Caco-2 (cell line): ENCODE data around the gene ATG10. TPM values are rescaled to one million over a fixed set of nuclear protein-coding genes. Genes with fewer than 3 reads are reported as not detected.

Source experiments
- BruUV-seq: library from RNA; stranded (reverse); fragments of 400-500 nt; replicated peaks from 2 replicates; lab custom pipeline; 2021; lab: Mats Ljungman, UMichigan
- CTCF ChIA-PET: fragments of 300-600 bp; sonication (Branson Sonifier 250); formaldehyde crosslinking; loops from one replicate; lab custom pipeline; 2022; ENCODE audit warnings: antibody characterized with exemption; lab: Charles Lee
- POLR2A ChIA-PET: fragments of 300-600 bp; sonication (Branson Sonifier 250); formaldehyde crosslinking; loops from one replicate; lab custom pipeline; 2022; ENCODE audit warnings: antibody characterized with exemption; lab: Charles Lee
- DNase-seq, 2 experiments: peaks; one replicate each; pipeline versions ENCODE4 v3.0.0 to v3.0.0-alpha.2; 2020 to 2022
- H3K27me3 ChIP-seq: replicated peaks from 2 replicates; pipeline ENCODE4 v1.6.0; 2011; ENCODE audit warnings: low read length; ENCODE audit not compliant: control insufficient read depth, insufficient read depth
- H3K36me3 ChIP-seq: 2 replicates; pipeline ENCODE4 v1.5.1; 2011; ENCODE audit warnings: low read length; ENCODE audit not compliant: control insufficient read depth, insufficient read depth
- H3K4me1 ChIP-seq: fragments of 250-450 bp; sonication (Bioruptor Pico); 2 replicates; pipeline ENCODE4 v1.5.1; 2020; ENCODE audit warnings: mild to moderate bottlenecking
- H3K4me3 ChIP-seq: 2 replicates; pipeline ENCODE4 v1.5.1; 2011; ENCODE audit warnings: low read depth, mild to moderate bottlenecking, control low read depth, low read length
- H3K9me3 ChIP-seq: fragments of 250-450 bp; sonication (Bioruptor Pico); 2 replicates; pipeline ENCODE4 v1.5.1; 2020; ENCODE audit warnings: mild to moderate bottlenecking, moderate library complexity
- H3K27ac Mint-ChIP-seq: one replicate; pipeline ENCODE4 v1.8.0; 2022; ENCODE audit warnings: mixed read lengths; ENCODE audit not compliant: unreplicated experiment
- H3K27me3 Mint-ChIP-seq: one replicate; pipeline ENCODE4 v1.8.0; 2022; ENCODE audit warnings: mixed read lengths; ENCODE audit not compliant: insufficient read depth, unreplicated experiment
- H3K36me3 Mint-ChIP-seq: one replicate; pipeline ENCODE4 v1.8.0; 2022; ENCODE audit warnings: mild to moderate bottlenecking, mixed read lengths; ENCODE audit not compliant: insufficient read depth, unreplicated experiment
- H3K4me1 Mint-ChIP-seq: one replicate; pipeline ENCODE4 v1.8.0; 2022; ENCODE audit warnings: low read depth, mixed read lengths; ENCODE audit not compliant: unreplicated experiment
- H3K4me3 Mint-ChIP-seq: one replicate; pipeline ENCODE4 v1.8.0; 2022; ENCODE audit warnings: mild to moderate bottlenecking, moderate library complexity, mixed read lengths; ENCODE audit not compliant: unreplicated experiment
- H3K9me3 Mint-ChIP-seq: one replicate; pipeline ENCODE4 v1.8.0; 2022; ENCODE audit warnings: mixed read lengths; ENCODE audit not compliant: unreplicated experiment
- CTCF ChIP-seq, 2 experiments: fragments of 200-600 bp in 1 of 2; IDR thresholded peaks; 1 replicate in 1 of 2; 2 replicates in 1 of 2; pipeline versions ENCODE4 v1.5.1 to v1.8.0; 2011 to 2022; ENCODE audit warnings: antibody characterized with exemption in 1 of 2, control low read depth in 1 of 2, inconsistent platforms in 1 of 2, low read depth in 1 of 2, low read length in 1 of 2, mild to moderate bottlenecking in 1 of 2, moderate library complexity in 1 of 2; ENCODE audit not compliant: insufficient read depth in 1 of 2, severe bottlenecking in 1 of 2, unreplicated experiment in 1 of 2
- intact Hi-C: fragments of 100-400 bp; cut with micrococcal nuclease; formaldehyde crosslinking; loops from one replicate; pipeline ENCODE4 v1.10.0; 2022; ENCODE audit not compliant: unreplicated experiment
- total RNA-seq: library from RNA; stranded (reverse); gene quantifications from 2 replicates; pipeline ENCODE4 v1.2.3, GENCODE V29; 2022

The ATG10 gene
- total RNA-seq, 1 experiment from 2014 or later = 5.8 TPM

GRCh38 chr5:82091617-82092016 lies 119.8 kb downstream of the ATG10 start:
- H3K9me3 Mint-ChIP-seq = peaks cover 14% of the 10 kb centered on the region
- Histone ChIP-seq H3K4me3 (no peak overlapping the region), H3K36me3 (no peaks in the 10 kb centered on the region), H3K4me1 (no peaks in the 10 kb centered on the region), H3K9me3 (no peaks in the 10 kb centered on the region; the same call in 1 of the 2 replicates), H3K27me3 (no peaks in the 10 kb centered on the region)
- no peak for DNase-seq
- no TSS peak for BruUV-seq
- ChIA-PET POLR2A (no interaction called here), CTCF (no interaction called here)
- H3K4me3 Mint-ChIP-seq = no peak overlapping the region
- H3K27me3 Mint-ChIP-seq = no peaks in the 10 kb centered on the region
- H3K36me3 Mint-ChIP-seq = no peaks in the 10 kb centered on the region
- intact Hi-C loops = no loop called here
- TF ChIP-seq CTCF (IDR thresholded peaks at IDR 0.05; ENCODE audit: insufficient read depth in 1 of 2, low read depth in 1 of 2, low read length in 1 of 2, severe bottlenecking in 1 of 2, unreplicated experiment in 1 of 2) = no peak
- H3K4me1 Mint-ChIP-seq = no peaks in the 10 kb centered on the region
- no peak overlapping the region for H3K27ac Mint-ChIP-seq

GRCh38 chr5:82095536-82095935 lies 123.7 kb downstream of the ATG10 start:
- Mint-ChIP-seq H3K27ac (no peak overlapping the region), H3K4me3 (no peak overlapping the region), H3K36me3 (no peaks in the 10 kb centered on the region), H3K27me3 (no peaks in the 10 kb centered on the region), H3K4me1 (no peaks in the 10 kb centered on the region), H3K9me3 (peaks cover 14% of the 10 kb centered on the region)
- no peaks in the 10 kb centered on the region; the same call in 1 of the 2 replicates for H3K9me3 ChIP-seq
- H3K4me1 ChIP-seq = no peaks in the 10 kb centered on the region
- no peak for TF ChIP-seq CTCF (IDR thresholded peaks at IDR 0.05; ENCODE audit: insufficient read depth in 1 of 2, low read depth in 1 of 2, low read length in 1 of 2, severe bottlenecking in 1 of 2, unreplicated experiment in 1 of 2)
- no peak for DNase-seq
- H3K4me3 ChIP-seq = no peak overlapping the region
- ChIA-PET CTCF (no interaction called here), POLR2A (no interaction called here)
- no peaks in the 10 kb centered on the region for H3K27me3 ChIP-seq
- H3K36me3 ChIP-seq = no peaks in the 10 kb centered on the region
- intact Hi-C loops = no loop called here
- no TSS peak for BruUV-seq

GRCh38 chr5:82096249-82096648 lies 124.4 kb downstream of the ATG10 start:
- ChIA-PET POLR2A (no interaction called here), CTCF (no interaction called here)
- H3K4me3 ChIP-seq = no peak overlapping the region
- no peaks in the 10 kb centered on the region for H3K4me1 Mint-ChIP-seq
- H3K27me3 ChIP-seq = no peaks in the 10 kb centered on the region
- H3K36me3 Mint-ChIP-seq = no peaks in the 10 kb centered on the region
- H3K27ac Mint-ChIP-seq = no peak overlapping the region
- peaks cover 14% of the 10 kb centered on the region for H3K9me3 Mint-ChIP-seq
- no peak overlapping the region for H3K4me3 Mint-ChIP-seq
- BruUV-seq = no TSS peak
- H3K4me1 ChIP-seq = no peaks in the 10 kb centered on the region
- H3K9me3 ChIP-seq = no peaks in the 10 kb centered on the region; the same call in 1 of the 2 replicates
- H3K36me3 ChIP-seq = no peaks in the 10 kb centered on the region
- intact Hi-C loops = no loop called here
- H3K27me3 Mint-ChIP-seq = no peaks in the 10 kb centered on the region
- DNase-seq = no peak
- TF ChIP-seq CTCF (IDR thresholded peaks at IDR 0.05; ENCODE audit: insufficient read depth in 1 of 2, low read depth in 1 of 2, low read length in 1 of 2, severe bottlenecking in 1 of 2, unreplicated experiment in 1 of 2) = no peak
